GM21423 (cell line): ENCODE results near the gene UQCRFS1.

Experiments
- ATAC-seq: cut with Tn5 transposase; IDR thresholded peaks from one replicate; pipeline ENCODE4 v1.9.1; 2021; ENCODE audit warnings: mild to moderate bottlenecking, moderate library complexity; ENCODE audit not compliant: unreplicated experiment

The UQCRFS1 gene

GRCh38 chr19:29170554-29170953 lies 42.4 kb downstream of the UQCRFS1 start:
- ATAC-seq: no peak

- ATAC-seq: no peak
Observed at GRCh38 chr19:29162694-29163093, 50.3 kb downstream of the UQCRFS1 start.

GRCh38 chr19:29155683-29156082 lies 57.3 kb downstream of the UQCRFS1 start:
- ATAC-seq: no peak
